DND-41 (cell line): ENCODE results near the gene FGF14.

Source experiments
- EZH2 ChIP-seq: IDR thresholded peaks from 3 replicates; pipeline ENCODE4 v1.6.1; 2012; ENCODE audit warnings: borderline replicate concordance, low read depth, mild to moderate bottlenecking, moderate library complexity, low read length, inconsistent platforms; ENCODE audit not compliant: severe bottlenecking
- TF ChIP-seq, protein P1 (sequence below): IDR thresholded peaks from 2 replicates; pipeline ENCODE4 v1.5.1; 2012; ENCODE audit warnings: borderline replicate concordance, low read length, moderate library complexity, mild to moderate bottlenecking; ENCODE audit not compliant: poor library complexity, severe bottlenecking; ENCODE audit errors: extremely low read depth

DNA sequence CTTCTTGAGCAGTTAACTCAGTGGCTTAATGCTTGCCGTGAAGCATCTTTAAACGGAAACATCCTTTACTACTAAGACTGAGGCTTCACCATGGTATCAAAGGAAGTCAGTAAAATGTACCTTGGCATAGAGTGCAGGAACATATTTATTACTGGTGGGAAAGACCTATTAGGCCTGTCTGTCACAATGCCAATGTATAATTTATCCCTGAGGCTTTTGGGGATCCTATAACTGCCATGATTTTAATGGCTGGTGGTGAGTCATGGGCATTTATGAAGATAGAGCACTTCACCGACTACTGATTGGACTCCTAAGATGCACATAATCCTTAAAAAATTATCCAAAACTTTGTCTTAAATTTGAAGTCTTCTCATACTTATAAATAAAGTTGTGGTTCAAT is 79.6 kb downstream of the FGF14 start:
- no peak for TF ChIP-seq EZH2
- TF ChIP-seq, protein P1, sequence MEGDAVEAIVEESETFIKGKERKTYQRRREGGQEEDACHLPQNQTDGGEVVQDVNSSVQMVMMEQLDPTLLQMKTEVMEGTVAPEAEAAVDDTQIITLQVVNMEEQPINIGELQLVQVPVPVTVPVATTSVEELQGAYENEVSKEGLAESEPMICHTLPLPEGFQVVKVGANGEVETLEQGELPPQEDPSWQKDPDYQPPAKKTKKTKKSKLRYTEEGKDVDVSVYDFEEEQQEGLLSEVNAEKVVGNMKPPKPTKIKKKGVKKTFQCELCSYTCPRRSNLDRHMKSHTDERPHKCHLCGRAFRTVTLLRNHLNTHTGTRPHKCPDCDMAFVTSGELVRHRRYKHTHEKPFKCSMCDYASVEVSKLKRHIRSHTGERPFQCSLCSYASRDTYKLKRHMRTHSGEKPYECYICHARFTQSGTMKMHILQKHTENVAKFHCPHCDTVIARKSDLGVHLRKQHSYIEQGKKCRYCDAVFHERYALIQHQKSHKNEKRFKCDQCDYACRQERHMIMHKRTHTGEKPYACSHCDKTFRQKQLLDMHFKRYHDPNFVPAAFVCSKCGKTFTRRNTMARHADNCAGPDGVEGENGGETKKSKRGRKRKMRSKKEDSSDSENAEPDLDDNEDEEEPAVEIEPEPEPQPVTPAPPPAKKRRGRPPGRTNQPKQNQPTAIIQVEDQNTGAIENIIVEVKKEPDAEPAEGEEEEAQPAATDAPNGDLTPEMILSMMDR: no peak
